HL-60 (cell line): ENCODE results near the gene SLC4A4.

Experiments used
- DNase-seq, 2 experiments: peaks; one replicate each; pipeline ENCODE4 v3.0.0-alpha.2; 2010 to 2020; ENCODE audit warnings: low read depth in 1 of 2, low spot score in 1 of 2
- H3K27ac ChIP-seq: fragments of 250-450 bp; sonication (Bioruptor Pico); replicated peaks from 2 replicates; pipeline ENCODE4 v1.5.1; 2020; ENCODE audit warnings: mild to moderate bottlenecking, moderate library complexity
- H3K27me3 ChIP-seq: fragments of 250-450 bp; sonication (Bioruptor Pico); 2 replicates; pipeline ENCODE4 v1.5.1; 2021; ENCODE audit warnings: mild to moderate bottlenecking, moderate library complexity; ENCODE audit not compliant: insufficient read depth, poor library complexity, severe bottlenecking
- H3K4me3 ChIP-seq: replicated peaks from 2 replicates; pipeline ENCODE4 v1.5.1; 2011; ENCODE audit warnings: mild to moderate bottlenecking, control low read depth, low read length; ENCODE audit not compliant: insufficient read depth
- GABPA ChIP-seq: IDR thresholded peaks from 2 replicates; pipeline ENCODE4 v1.6.1; 2012; ENCODE audit warnings: low read depth
- POLR2AphosphoS5 ChIP-seq: IDR thresholded peaks from 2 replicates; pipeline ENCODE4 v1.6.1; 2012; ENCODE audit warnings: low read depth
- SPI1 ChIP-seq: IDR thresholded peaks from 2 replicates; pipeline ENCODE4 v1.6.1; 2012; ENCODE audit warnings: low read depth, mild to moderate bottlenecking, borderline replicate concordance
- TF ChIP-seq, protein P1 (sequence below): IDR thresholded peaks from 2 replicates; pipeline ENCODE4 v1.6.1; 2012; ENCODE audit warnings: low read depth; ENCODE audit not compliant: insufficient replicate concordance
- TF ChIP-seq, protein P2 (sequence below): IDR thresholded peaks from one replicate; pipeline ENCODE4 v1.5.1; 2011; ENCODE audit warnings: low read length, control low read depth, inconsistent platforms; ENCODE audit not compliant: insufficient read depth

SLC4A4 gene

DNA sequence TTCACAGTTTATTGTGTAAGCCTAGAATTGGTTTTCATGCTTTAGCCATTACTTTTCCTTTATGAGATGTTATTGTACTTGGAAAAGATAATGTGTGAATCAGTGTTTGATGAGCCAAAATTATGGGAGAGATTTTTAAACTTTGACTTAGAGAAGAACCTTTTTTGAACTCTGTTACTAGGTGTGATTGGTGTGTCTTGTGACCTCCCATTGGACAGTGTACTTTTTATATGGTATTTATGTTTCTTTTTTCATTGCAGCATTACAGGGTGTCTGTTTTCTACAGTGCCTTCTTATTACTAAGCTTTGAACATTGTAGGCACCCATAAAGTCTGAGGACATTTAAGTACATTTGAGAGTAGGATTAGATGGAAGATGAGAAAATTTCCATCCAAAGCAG lies 91.1 kb downstream of the SLC4A4 start:
- Histone ChIP-seq H3K4me3 (no peak overlapping the region), H3K27me3 (no peaks in the 10 kb centered on the region), H3K27ac (no peak overlapping the region)
- no peak for DNase-seq
- TF ChIP-seq, protein P1, sequence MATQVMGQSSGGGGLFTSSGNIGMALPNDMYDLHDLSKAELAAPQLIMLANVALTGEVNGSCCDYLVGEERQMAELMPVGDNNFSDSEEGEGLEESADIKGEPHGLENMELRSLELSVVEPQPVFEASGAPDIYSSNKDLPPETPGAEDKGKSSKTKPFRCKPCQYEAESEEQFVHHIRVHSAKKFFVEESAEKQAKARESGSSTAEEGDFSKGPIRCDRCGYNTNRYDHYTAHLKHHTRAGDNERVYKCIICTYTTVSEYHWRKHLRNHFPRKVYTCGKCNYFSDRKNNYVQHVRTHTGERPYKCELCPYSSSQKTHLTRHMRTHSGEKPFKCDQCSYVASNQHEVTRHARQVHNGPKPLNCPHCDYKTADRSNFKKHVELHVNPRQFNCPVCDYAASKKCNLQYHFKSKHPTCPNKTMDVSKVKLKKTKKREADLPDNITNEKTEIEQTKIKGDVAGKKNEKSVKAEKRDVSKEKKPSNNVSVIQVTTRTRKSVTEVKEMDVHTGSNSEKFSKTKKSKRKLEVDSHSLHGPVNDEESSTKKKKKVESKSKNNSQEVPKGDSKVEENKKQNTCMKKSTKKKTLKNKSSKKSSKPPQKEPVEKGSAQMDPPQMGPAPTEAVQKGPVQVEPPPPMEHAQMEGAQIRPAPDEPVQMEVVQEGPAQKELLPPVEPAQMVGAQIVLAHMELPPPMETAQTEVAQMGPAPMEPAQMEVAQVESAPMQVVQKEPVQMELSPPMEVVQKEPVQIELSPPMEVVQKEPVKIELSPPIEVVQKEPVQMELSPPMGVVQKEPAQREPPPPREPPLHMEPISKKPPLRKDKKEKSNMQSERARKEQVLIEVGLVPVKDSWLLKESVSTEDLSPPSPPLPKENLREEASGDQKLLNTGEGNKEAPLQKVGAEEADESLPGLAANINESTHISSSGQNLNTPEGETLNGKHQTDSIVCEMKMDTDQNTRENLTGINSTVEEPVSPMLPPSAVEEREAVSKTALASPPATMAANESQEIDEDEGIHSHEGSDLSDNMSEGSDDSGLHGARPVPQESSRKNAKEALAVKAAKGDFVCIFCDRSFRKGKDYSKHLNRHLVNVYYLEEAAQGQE: no peak
- TF ChIP-seq, protein P2, sequence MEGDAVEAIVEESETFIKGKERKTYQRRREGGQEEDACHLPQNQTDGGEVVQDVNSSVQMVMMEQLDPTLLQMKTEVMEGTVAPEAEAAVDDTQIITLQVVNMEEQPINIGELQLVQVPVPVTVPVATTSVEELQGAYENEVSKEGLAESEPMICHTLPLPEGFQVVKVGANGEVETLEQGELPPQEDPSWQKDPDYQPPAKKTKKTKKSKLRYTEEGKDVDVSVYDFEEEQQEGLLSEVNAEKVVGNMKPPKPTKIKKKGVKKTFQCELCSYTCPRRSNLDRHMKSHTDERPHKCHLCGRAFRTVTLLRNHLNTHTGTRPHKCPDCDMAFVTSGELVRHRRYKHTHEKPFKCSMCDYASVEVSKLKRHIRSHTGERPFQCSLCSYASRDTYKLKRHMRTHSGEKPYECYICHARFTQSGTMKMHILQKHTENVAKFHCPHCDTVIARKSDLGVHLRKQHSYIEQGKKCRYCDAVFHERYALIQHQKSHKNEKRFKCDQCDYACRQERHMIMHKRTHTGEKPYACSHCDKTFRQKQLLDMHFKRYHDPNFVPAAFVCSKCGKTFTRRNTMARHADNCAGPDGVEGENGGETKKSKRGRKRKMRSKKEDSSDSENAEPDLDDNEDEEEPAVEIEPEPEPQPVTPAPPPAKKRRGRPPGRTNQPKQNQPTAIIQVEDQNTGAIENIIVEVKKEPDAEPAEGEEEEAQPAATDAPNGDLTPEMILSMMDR: no peak

DNA sequence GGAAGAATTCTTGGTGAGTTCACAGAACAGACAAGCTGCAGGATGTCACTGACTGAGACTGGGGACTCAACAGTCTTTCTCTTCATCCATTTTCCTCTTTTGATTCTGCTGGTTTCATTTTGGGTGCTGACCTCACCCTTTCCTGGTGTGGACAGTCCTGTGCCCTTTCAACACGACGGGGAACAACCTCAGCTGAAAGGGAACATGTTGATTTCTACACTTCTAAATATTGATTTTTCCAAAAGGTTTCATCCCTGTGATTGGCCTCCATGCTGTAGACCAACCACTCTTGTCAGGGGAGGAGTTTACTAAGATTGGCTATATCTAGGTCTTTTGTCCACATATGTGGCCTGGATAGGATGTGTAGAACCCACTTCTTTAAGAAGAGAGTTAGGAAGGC lies 91.8 kb downstream of the SLC4A4 start:
- no peak for DNase-seq
- Histone ChIP-seq H3K4me3 (no peak overlapping the region), H3K27me3 (no peaks in the 10 kb centered on the region), H3K27ac (no peak overlapping the region)
- TF ChIP-seq, protein P2: no peak
- TF ChIP-seq, protein P1: no peak
- TF ChIP-seq SPI1 (no peak), GABPA (no peak), POLR2AphosphoS5 (no peak)

DNA sequence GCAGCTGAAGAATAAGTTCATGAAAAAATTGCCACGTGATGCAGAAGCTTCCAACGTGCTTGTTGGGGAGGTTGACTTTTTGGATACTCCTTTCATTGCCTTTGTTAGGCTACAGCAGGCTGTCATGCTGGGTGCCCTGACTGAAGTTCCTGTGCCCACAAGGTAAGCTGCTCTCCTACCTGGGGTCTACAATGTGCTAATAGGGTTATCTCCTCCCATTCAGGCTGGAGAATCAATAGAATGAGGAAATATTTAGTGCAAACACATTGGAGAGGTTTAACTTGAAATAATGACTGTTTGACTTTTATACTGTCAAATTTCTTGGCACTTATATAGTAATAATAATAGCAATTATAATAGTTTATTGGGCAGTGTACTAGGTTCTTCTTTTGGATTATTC lies 101.8 kb downstream of the SLC4A4 start:
- no peak overlapping the region for H3K4me3 ChIP-seq
- TF ChIP-seq SPI1 (no peak), GABPA (no peak), POLR2AphosphoS5 (no peak)
- TF ChIP-seq, protein P1: no peak
- TF ChIP-seq, protein P2: no peak

More for the DNA sequence above, 101.8 kb downstream of the SLC4A4 start:
- Histone ChIP-seq H3K27ac (no peak overlapping the region), H3K27me3 (no peaks in the 10 kb centered on the region)
- DNase-seq: no peak
